ENCODE measurements around the gene PTPRN2. TPM values are rescaled to one million over a fixed set of nuclear protein-coding genes. Genes with fewer than 3 reads are reported as not detected.

PTPRN2 gene
- total and polyA plus RNA-seq, 9 of the 15 experiments (the other 6 are each of a cell fraction or from before 2014, with no cell fraction given): not detected

GRCh38 chr7:158260567-158261361, 326.9 kb downstream of the PTPRN2 start:
- intact Hi-C loops (cut with micrococcal nuclease): no loop called here
- POLR2A ChIA-PET: no interaction called here

More at GRCh38 chr7:158260567-158261361, 326.9 kb downstream of the PTPRN2 start:
- Histone ChIP-seq H3K4me1 (replicated peaks in 1 of 2; ENCODE audit: control insufficient read depth in 2 of 2, insufficient read depth in 2 of 2, low read length in 2 of 2) (no peaks in the 10 kb centered on the region), H3K9me1 (ENCODE audit: control insufficient read depth, insufficient read depth, low read length) (no peaks in the 10 kb centered on the region), H3K36me3 (ENCODE audit: control insufficient read depth, insufficient read depth, low read length) (no peaks in the 10 kb centered on the region), H3K4me2 (ENCODE audit: insufficient read depth, low read length) (no peak overlapping the region), H3K79me2 (ENCODE audit: control insufficient read depth, insufficient read depth, low read length) (no peaks in the 10 kb centered on the region), H3K27ac (ENCODE audit: extremely low read depth, low read depth, low read length) (no peak overlapping the region), H4K20me1 (replicated peaks; ENCODE audit: control insufficient read depth, insufficient read depth, low read length) (peaks cover 9% of the 10 kb centered on the region; the same call in 1 of the 2 replicates), H3K9me3 (replicated peaks; ENCODE audit: control insufficient read depth, insufficient read depth, low read depth, low read length) (peaks cover 9% of the 10 kb centered on the region; the same call in 1 of the 2 replicates), H3K4me3 (no peak overlapping the region), H3K27me3 (ENCODE audit: control insufficient read depth in 2 of 2, insufficient read depth in 2 of 2, low read length in 2 of 2) (peaks cover 18 to 43% of the 10 kb centered on the region in 2 experiments; a peak in 4 of 5 replicates), H3K9ac (ENCODE audit: insufficient read depth in 1 of 2, low read depth in 2 of 2, low read length in 2 of 2) (no peak overlapping the region), H2AFZ (ENCODE audit: low read depth, low read length) (no peak overlapping the region)
- ATAC-seq: no peak
- CTCF ChIA-PET (ENCODE audit: low intra/inter-chr PET ratio): no interaction called here
- WGBS (ENCODE audit: insufficient coverage, low coverage, missing lambda C conversion rate): under 1% methylated on average over 20 of the region's 20 CpGs
- DNase-seq (ENCODE audit: extremely low read depth in 1 of 4, low spot score in 3 of 4): no peak
- in situ Hi-C loops (cut with MboI): no loop called here
- BruUV-seq (replicated peaks): no TSS peak
- no peak for FAIRE-seq
- TF ChIP-seq, protein P1, sequence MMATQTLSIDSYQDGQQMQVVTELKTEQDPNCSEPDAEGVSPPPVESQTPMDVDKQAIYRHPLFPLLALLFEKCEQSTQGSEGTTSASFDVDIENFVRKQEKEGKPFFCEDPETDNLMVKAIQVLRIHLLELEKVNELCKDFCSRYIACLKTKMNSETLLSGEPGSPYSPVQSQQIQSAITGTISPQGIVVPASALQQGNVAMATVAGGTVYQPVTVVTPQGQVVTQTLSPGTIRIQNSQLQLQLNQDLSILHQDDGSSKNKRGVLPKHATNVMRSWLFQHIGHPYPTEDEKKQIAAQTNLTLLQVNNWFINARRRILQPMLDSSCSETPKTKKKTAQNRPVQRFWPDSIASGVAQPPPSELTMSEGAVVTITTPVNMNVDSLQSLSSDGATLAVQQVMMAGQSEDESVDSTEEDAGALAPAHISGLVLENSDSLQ (IDR thresholded peaks at IDR 0.05): no peak
- no peak for TF ChIP-seq NUFIP1 (IDR thresholded peaks at IDR 0.05; ENCODE audit: partially characterized antibody)
- no peak for TF ChIP-seq ZBTB43 (CRISPR knock-in tag; IDR thresholded peaks at IDR 0.05)
- TF ChIP-seq ZNF561 (CRISPR knock-in tag; conservative IDR thresholded peaks at IDR 0.05): no peak
- no peak for TF ChIP-seq ZBTB17 (CRISPR knock-in tag; IDR thresholded peaks at IDR 0.05)
- TF ChIP-seq ETS2 (tag; IDR thresholded peaks at IDR 0.05; ENCODE audit: borderline replicate concordance, poor library complexity, severe bottlenecking): no peak
- TF ChIP-seq JUN (IDR thresholded peaks at IDR 0.05; ENCODE audit: borderline replicate concordance, low read depth, low read length): no peak
- no peak for TF ChIP-seq JUN (CRISPR knock-in tag; IDR thresholded peaks at IDR 0.05; ENCODE audit: borderline replicate concordance)
- TF ChIP-seq, protein P2, sequence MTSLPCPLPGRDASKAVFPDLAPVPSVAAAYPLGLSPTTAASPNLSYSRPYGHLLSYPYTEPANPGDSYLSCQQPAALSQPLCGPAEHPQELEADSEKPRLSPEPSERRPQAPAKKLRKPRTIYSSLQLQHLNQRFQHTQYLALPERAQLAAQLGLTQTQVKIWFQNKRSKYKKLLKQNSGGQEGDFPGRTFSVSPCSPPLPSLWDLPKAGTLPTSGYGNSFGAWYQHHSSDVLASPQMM (CRISPR knock-in tag; IDR thresholded peaks at IDR 0.05): no peak
- no peak for TF ChIP-seq ZNF511 (CRISPR knock-in tag; IDR thresholded peaks at IDR 0.05)
- TF ChIP-seq EP400 (IDR thresholded peaks at IDR 0.05): no peak
